K562 (cell line): ENCODE data around the gene STUB1. TPM values are rescaled to one million over a fixed set of nuclear protein-coding genes. Genes with fewer than 3 reads are reported as not detected.
A peak's percentile ranks its signal among the peaks of the same experiment; 100 is the strongest.

Experiments used
- FIP1L1 ChIP-seq: fragments of 200-400 bp; formaldehyde crosslinking; IDR thresholded peaks from 2 replicates; pipeline ENCODE4 v1.6.1; 2018; ENCODE audit warnings: mild to moderate bottlenecking, low read depth, low read length; ENCODE audit not compliant: poor library complexity, severe bottlenecking
- polyA plus RNA-seq, 8 experiments: library from polyadenylated mRNA; depleted of rRNA in 4 of 8; stranded (reverse) in 5 of 8; unstranded in 3 of 8; fragments of >200 nt; fragmentation: Nextera tagmentation in 2 of 8; fragmentation: Illumina TruSeq in 1 of 8; extraction: Ambion mirVana in 2 of 8; extraction: Trizol in 1 of 8; gene quantifications; 2 replicates each; pipeline versions ENCODE4 v1.2.1 to v1.2.3, GENCODE V29; 2011 to 2014; ENCODE audit warnings: inconsistent platforms in 1 of 8, missing spikeins in 1 of 8
- total RNA-seq, 7 experiments: library from RNA; depleted of rRNA in 6 of 7; stranded (reverse); fragments of >200 nt in 6 of 7; fragmentation: Illumina TruSeq in 2 of 7; extraction: Trizol in 2 of 7; gene quantifications; 2 replicates each; pipeline versions ENCODE4 v1.2.1 to v1.2.3, GENCODE V29; 2011 to 2021; ENCODE audit warnings: low replicate concordance in 1 of 7
- TF ChIP-seq, protein P1 (sequence below), 2 experiments: fragments of 450-650 bp; formaldehyde crosslinking in 1 of 2; IDR thresholded peaks; 2 replicates each; pipeline versions ENCODE4 v1.4.0 to v1.6.1; 2014 to 2020; ENCODE audit warnings: mild to moderate bottlenecking in 2 of 2, borderline replicate concordance in 1 of 2, low read depth in 1 of 2
- TF ChIP-seq, protein P2 (sequence below): fragments of 250-450 bp; sonication (Bioruptor Pico); IDR thresholded peaks from 2 replicates; pipeline ENCODE4 v1.4.0; 2020; ENCODE audit warnings: mild to moderate bottlenecking, moderate library complexity, borderline replicate concordance

Gene STUB1
- total and polyA plus RNA-seq, 9 of the 15 experiments (the other 6 are each of a cell fraction or from before 2014, with no cell fraction given), result 10.6 to 251 (median 152) TPM

DNA sequence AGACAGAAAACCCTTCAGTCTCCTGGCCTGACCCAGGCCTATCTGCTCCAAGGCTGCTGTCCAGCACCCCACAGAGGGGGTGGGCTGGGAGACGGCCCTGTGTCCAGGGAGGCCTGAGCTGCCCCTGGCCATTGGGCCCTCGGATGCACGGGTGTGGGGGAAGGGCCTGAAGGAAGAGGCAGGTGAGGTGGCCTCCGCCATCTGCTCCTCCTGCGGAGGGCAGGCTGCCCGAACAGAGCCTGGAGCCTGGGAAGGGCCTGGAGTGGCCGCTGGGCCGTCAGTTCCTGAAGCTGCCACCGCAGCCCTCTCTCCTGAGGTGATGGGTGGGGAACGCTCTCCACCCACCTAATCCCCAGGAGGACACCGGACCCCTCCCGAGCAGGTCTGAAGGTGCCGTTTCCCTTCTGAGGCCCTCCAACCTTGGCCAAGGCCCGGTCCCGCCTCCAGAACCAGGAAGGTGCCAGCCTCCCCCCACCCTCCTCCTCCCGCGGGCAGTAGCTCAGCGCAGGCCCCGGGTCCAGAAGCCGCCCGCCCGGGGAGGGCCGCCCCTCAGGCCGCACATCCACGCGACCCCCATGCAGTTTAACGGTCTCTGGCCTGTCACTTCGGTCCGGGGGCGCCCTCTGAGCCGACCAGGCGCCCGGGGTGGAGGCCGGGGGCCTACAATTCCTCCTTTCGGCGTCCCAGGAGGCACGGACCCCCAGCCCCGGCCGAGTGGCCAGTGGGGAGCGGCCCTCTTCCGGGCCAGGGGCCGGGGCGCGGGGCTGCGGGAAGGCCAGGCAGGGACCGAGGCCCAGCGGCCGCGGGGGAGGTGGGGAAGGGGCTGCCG, 24.6 kb downstream of the STUB1 start (continued):
- TF ChIP-seq, protein P1, sequence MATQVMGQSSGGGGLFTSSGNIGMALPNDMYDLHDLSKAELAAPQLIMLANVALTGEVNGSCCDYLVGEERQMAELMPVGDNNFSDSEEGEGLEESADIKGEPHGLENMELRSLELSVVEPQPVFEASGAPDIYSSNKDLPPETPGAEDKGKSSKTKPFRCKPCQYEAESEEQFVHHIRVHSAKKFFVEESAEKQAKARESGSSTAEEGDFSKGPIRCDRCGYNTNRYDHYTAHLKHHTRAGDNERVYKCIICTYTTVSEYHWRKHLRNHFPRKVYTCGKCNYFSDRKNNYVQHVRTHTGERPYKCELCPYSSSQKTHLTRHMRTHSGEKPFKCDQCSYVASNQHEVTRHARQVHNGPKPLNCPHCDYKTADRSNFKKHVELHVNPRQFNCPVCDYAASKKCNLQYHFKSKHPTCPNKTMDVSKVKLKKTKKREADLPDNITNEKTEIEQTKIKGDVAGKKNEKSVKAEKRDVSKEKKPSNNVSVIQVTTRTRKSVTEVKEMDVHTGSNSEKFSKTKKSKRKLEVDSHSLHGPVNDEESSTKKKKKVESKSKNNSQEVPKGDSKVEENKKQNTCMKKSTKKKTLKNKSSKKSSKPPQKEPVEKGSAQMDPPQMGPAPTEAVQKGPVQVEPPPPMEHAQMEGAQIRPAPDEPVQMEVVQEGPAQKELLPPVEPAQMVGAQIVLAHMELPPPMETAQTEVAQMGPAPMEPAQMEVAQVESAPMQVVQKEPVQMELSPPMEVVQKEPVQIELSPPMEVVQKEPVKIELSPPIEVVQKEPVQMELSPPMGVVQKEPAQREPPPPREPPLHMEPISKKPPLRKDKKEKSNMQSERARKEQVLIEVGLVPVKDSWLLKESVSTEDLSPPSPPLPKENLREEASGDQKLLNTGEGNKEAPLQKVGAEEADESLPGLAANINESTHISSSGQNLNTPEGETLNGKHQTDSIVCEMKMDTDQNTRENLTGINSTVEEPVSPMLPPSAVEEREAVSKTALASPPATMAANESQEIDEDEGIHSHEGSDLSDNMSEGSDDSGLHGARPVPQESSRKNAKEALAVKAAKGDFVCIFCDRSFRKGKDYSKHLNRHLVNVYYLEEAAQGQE (IDR thresholded peaks at IDR 0.05; ENCODE audit: borderline replicate concordance), result peak; percentile 81
- TF ChIP-seq, protein P1 (CRISPR knock-in tag; IDR thresholded peaks at IDR 0.05; ENCODE audit: low read depth), result 0 out of 2 replicates have a peak, but pooled peaks have one; percentile 56
- TF ChIP-seq, protein P2, sequence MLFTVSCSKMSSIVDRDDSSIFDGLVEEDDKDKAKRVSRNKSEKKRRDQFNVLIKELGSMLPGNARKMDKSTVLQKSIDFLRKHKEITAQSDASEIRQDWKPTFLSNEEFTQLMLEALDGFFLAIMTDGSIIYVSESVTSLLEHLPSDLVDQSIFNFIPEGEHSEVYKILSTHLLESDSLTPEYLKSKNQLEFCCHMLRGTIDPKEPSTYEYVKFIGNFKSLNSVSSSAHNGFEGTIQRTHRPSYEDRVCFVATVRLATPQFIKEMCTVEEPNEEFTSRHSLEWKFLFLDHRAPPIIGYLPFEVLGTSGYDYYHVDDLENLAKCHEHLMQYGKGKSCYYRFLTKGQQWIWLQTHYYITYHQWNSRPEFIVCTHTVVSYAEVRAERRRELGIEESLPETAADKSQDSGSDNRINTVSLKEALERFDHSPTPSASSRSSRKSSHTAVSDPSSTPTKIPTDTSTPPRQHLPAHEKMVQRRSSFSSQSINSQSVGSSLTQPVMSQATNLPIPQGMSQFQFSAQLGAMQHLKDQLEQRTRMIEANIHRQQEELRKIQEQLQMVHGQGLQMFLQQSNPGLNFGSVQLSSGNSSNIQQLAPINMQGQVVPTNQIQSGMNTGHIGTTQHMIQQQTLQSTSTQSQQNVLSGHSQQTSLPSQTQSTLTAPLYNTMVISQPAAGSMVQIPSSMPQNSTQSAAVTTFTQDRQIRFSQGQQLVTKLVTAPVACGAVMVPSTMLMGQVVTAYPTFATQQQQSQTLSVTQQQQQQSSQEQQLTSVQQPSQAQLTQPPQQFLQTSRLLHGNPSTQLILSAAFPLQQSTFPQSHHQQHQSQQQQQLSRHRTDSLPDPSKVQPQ (CRISPR knock-in tag), result no peak
- peak; percentile 34 for TF ChIP-seq FIP1L1
